ENCODE results near the gene TFDP1.

GRCh38 chr13:113654175-113654560 is 69.6 kb downstream of the TFDP1 start:
- TF ChIP-seq CTCF (IDR thresholded peaks at IDR 0.05) = no peak
- TF ChIP-seq POLR2A (IDR thresholded peaks at IDR 0.05) = no peak
